ENCODE results near the gene COPS4.
"Not testable (repeated sequence)": the region's sequence is repeated elsewhere in the genome, so short reads cannot be mapped to it uniquely, and the experiment has no call there.

COPS4 gene

DNA sequence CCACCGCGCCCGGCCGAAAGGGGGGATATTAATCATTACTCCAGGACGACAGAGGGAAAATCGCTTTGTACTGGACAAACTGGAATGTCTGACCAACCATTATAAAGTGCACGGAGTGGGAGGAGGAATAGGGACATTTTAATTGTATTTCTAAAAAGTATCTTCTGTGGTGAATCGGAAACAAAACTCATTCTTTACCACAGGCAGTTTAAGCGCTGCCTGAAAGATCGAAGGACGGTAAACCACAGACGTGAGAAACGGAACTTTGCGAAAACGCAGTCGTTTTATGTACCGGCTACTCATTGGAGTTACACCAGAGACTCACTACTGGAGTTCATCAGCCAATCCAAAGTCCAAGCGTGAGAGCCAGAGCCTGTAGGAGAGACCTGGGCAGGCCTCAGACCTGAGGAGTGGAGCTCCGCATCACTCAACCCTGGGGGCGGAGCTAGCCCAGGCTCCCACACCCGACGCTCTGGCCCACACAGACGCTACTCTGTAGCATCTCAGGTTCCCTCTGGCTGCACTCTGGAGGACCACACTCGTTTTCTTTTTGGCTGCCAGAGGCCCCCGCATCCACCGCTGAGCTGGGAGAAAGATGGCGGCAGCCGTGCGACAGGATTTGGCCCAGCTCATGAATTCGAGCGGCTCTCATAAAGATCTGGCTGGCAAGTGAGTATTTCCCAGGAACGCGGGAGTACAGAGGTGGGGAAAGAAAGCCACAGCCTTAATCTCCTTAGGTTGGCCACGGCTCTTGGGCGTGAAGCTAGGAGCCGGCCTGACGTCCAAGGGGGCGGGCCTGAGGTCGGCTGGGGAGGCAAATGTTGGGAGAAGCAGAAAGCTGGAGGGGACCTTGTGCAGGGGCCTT, at the start of gene COPS4:
TSS of gene COPS4 (plus strand) at position 554 of the 865 bp plus-strand sequence. CDS start at position 596, 42 bp downstream.
- Histone ChIP-seq H3K36me3 (no peaks in the 10 kb centered on the region), H3K27ac (peak within 1 kb of the TSS; percentile 77 to 89), H3K4me3 (peak within 1 kb of the TSS; percentile 60 to 68), H3K9me3 (no peaks in the 10 kb centered on the region), H3K4me1 (peaks cover 0 to 19% (median 12%) of the 10 kb centered on the region in 4 donors), H3K27me3 (no peaks in the 10 kb centered on the region)
- TF ChIP-seq, protein P1, sequence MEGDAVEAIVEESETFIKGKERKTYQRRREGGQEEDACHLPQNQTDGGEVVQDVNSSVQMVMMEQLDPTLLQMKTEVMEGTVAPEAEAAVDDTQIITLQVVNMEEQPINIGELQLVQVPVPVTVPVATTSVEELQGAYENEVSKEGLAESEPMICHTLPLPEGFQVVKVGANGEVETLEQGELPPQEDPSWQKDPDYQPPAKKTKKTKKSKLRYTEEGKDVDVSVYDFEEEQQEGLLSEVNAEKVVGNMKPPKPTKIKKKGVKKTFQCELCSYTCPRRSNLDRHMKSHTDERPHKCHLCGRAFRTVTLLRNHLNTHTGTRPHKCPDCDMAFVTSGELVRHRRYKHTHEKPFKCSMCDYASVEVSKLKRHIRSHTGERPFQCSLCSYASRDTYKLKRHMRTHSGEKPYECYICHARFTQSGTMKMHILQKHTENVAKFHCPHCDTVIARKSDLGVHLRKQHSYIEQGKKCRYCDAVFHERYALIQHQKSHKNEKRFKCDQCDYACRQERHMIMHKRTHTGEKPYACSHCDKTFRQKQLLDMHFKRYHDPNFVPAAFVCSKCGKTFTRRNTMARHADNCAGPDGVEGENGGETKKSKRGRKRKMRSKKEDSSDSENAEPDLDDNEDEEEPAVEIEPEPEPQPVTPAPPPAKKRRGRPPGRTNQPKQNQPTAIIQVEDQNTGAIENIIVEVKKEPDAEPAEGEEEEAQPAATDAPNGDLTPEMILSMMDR (IDR thresholded peaks at IDR 0.05): peak; percentile 45 to 56
- intact Hi-C loops (cut with DNase I; ENCODE audit: low total_unique reads): loop anchor here (5.0 kb wide), 1 partner anchor 247 kb away; the partner anchor contains the start of gene COQ2
- DNase-seq: peak; percentile 98 to 99

DNA sequence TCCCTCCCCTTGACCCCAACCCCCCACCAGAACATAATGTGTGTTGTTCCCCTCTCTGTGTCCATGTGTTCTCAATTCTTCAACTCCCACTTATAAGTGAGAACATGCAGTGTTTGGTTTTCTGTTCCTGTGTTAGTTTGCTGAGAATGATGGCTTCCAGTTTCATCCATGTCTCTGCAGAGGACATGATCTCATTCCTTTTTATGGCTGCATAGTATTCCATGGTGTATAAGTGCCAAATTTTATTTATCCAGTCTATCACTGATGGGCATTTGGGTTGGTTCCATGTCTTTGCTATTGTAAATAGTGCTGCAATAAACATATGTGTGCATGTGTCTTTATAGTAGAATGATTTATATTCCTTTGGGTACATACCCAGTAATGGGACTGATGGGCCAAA, 47.5 kb upstream of the COPS4 start:
- H3K27me3 ChIP-seq: not testable (repeated sequence)

DNA sequence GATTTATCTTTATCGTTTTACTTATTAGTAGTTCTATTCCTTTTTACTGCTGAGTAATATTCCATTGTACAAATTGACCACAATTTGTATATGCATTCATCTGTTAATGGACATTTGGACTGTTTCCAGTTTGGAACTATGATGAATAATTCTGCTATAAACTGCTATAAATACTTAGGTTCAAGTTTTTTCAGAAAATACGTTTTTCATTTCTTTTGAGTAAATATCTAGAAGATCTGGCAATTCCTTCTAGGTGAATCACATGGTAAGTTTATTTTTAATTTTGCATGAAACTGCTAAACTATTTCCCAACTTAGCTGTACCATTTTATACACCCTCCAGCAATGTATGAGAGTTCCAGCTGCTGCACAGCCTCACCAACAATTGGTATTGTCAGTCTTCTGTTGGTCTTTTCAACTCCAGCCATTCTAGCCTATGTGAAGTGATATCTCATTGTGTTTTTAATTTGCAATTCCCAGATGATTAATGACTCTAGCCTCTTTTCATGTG, 46.6 kb upstream of the COPS4 start:
- Histone ChIP-seq H3K9me3 (no peaks in the 10 kb centered on the region), H3K27ac (no peak overlapping the region), H3K27me3 (no peaks in the 10 kb centered on the region), H3K4me3 (no peak overlapping the region), H3K4me1 (peaks cover 0 to 14% (median 5%) of the 10 kb centered on the region in 4 donors), H3K36me3 (peaks cover 0 to 11% (median 6%) of the 10 kb centered on the region in 3 donors)
- DNase-seq: no peak
- TF ChIP-seq, protein P1 (IDR thresholded peaks at IDR 0.05): no peak
- intact Hi-C loops (cut with DNase I; ENCODE audit: low total_unique reads): no loop called here

More for the DNA sequence above, 47.5 kb upstream of the COPS4 start:
- intact Hi-C loops (cut with DNase I; ENCODE audit: low total_unique reads); H3K27ac ChIP-seq; H3K4me3 ChIP-seq; DNase-seq; H3K9me3 ChIP-seq: not testable (repeated sequence)
- Histone ChIP-seq H3K4me1 (peaks cover 0 to 14% (median 5%) of the 10 kb centered on the region in 4 donors), H3K36me3 (peaks cover 0 to 11% (median 6%) of the 10 kb centered on the region in 3 donors)

DNA sequence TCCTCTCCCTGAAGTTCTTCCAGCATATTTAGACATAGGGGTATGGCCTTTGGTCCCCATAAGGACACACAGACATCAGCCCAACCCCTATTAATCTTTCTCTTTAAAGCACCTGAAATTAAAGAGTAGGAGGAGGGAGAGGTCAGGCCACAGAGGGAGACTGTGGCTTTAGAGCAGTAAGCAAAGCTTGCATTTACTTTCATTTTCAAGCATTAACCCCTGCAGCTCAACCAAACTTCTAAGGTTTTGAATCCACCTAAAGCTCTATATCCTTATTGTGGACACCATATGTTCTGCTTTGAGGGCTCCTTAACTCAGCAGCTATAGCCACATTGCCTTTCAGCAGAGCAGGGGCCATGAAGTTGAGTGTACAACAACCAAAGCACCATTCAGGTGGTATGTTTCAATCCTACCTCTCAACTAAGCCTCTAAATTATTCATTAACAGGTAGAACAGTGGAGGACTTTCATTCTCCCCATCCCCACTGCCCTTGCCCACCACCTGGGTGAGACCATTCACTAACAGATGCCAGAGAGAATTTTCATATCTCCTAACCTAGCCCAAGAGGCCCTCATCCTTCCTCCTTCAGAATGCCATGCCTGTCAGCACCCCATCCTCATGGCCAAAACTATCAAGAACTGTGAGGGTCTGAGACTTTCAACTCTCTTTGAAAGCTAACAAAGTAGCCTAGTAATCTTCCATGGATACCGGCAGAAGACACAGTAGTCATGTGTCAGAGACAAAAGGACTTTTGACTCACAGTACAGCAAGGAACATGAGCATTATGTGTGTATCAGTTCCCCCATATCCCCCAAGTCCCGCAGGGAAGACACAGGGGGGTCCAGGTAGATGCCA, 45.2 kb upstream of the COPS4 start:
- no peaks in the 10 kb centered on the region for H3K36me3 ChIP-seq
- DNase-seq: no peak
- intact Hi-C loops (cut with DNase I; ENCODE audit: low total_unique reads): no loop called here
- H3K27ac ChIP-seq: no peak overlapping the region
- H3K4me3 ChIP-seq: no peak overlapping the region
- H3K9me3 ChIP-seq: no peaks in the 10 kb centered on the region
- H3K27me3 ChIP-seq: no peaks in the 10 kb centered on the region
- TF ChIP-seq, protein P1 (IDR thresholded peaks at IDR 0.05): no peak
- peaks cover 0 to 14% (median 5%) of the 10 kb centered on the region in 4 donors for H3K4me1 ChIP-seq

DNA sequence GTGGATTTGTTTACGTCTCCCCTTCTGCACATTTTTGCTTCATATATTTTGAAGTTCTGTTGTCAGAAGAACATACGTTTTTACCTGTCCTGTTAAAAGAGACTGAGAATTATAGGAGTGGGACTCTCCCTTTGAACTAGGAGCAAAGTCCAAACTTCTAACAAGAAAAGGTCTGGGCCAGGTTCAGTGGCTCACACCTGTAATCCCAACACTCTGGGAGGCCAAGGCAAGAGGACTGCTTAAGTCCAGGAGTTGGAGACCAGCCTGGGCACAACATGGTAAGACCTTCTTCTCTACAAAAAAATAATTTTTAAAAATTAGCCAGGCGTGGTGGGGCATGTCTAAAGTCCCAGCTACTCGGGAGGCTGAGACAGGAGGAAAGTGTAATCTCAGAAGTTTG, 40.1 kb upstream of the COPS4 start:
- TF ChIP-seq, protein P1 (IDR thresholded peaks at IDR 0.05): no peak
- Histone ChIP-seq H3K9me3 (no peaks in the 10 kb centered on the region), H3K4me1 (peaks cover 0 to 4% (median 2%) of the 10 kb centered on the region in 4 donors), H3K27me3 (no peaks in the 10 kb centered on the region), H3K4me3 (no peak overlapping the region), H3K27ac (no peak overlapping the region), H3K36me3 (no peaks in the 10 kb centered on the region)
- intact Hi-C loops (cut with DNase I; ENCODE audit: low total_unique reads): no loop called here
- no peak for DNase-seq
